OCI-LY3 (cell line): ENCODE data around the gene GLYATL1.

Experiments
- EZH2phosphoT487 ChIP-seq: fragments of 200-600 bp; shearing (Covaris generic); IDR thresholded peaks from 2 replicates; pipeline ENCODE4 v1.6.1; 2018; ENCODE audit warnings: antibody characterized with exemption, mixed run types, low read depth
- TF ChIP-seq, protein P1 (sequence below): fragments of 200-600, 300-600 bp; sonication (generic); IDR thresholded peaks from 2 replicates; pipeline ENCODE4 v1.5.1; 2014; ENCODE audit warnings: antibody characterized with exemption, low read length, low read depth

DNA sequence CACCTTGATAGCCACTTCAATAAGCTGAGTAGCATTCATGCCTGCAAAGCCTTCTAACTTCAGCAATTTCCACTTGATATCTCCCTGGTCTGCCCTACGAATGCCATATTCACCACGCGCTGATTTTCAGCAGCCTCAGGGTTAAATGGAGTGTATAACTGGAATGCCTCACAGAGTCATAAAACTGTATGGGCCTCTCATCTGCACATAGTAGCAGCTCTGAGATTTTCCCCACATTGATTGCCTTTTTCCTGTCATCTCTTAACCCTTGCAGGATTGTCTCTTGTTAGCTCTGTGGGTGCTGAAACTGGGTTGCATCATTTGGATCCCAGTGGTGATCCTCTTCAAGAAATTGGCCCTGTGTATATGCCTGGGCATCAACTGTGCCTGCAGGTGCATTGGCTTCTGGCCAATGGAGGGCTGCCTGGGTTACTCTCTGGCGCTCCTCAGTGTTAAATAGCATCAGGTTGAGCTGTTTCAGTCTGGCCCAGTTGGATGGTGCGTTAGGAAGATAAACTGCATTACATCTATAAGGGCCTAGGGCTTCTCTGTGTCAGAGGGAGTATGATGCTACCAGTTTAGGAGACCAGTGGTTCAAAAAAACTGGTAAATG, 17.4 kb upstream of the GLYATL1 start:
- TF ChIP-seq, protein P1, sequence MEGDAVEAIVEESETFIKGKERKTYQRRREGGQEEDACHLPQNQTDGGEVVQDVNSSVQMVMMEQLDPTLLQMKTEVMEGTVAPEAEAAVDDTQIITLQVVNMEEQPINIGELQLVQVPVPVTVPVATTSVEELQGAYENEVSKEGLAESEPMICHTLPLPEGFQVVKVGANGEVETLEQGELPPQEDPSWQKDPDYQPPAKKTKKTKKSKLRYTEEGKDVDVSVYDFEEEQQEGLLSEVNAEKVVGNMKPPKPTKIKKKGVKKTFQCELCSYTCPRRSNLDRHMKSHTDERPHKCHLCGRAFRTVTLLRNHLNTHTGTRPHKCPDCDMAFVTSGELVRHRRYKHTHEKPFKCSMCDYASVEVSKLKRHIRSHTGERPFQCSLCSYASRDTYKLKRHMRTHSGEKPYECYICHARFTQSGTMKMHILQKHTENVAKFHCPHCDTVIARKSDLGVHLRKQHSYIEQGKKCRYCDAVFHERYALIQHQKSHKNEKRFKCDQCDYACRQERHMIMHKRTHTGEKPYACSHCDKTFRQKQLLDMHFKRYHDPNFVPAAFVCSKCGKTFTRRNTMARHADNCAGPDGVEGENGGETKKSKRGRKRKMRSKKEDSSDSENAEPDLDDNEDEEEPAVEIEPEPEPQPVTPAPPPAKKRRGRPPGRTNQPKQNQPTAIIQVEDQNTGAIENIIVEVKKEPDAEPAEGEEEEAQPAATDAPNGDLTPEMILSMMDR, result no peak
- TF ChIP-seq EZH2phosphoT487, result no peak
